ENCODE results near the gene ACYP1.

Gene ACYP1

GRCh38 chr14:75060420-75060819, 3.4 kb downstream of the ACYP1 start:
- TF ChIP-seq CTCF (IDR thresholded peaks at IDR 0.05; ENCODE audit: low read depth, low read length, missing control alignments) = no peak
- H3K4me3 ChIP-seq (ENCODE audit: low read depth, low read length) = no peak overlapping the region
- DNase-seq (ENCODE audit: low read depth) = no peak

GRCh38 chr14:75059642-75060041, 4.2 kb downstream of the ACYP1 start:
- no peak for DNase-seq (ENCODE audit: low read depth)
- no peak for TF ChIP-seq CTCF (IDR thresholded peaks at IDR 0.05; ENCODE audit: low read depth, low read length, missing control alignments)
- H3K4me3 ChIP-seq (ENCODE audit: low read depth, low read length) = no peak overlapping the region

GRCh38 chr14:75054421-75054820, 9.4 kb downstream of the ACYP1 start:
- DNase-seq (ENCODE audit: low read depth) = no peak
- H3K4me3 ChIP-seq (ENCODE audit: low read depth, low read length) = no peak overlapping the region
- no peak for TF ChIP-seq CTCF (IDR thresholded peaks at IDR 0.05; ENCODE audit: low read depth, low read length, missing control alignments)

GRCh38 chr14:75053396-75054291, 10.2 kb downstream of the ACYP1 start:
- TF ChIP-seq CTCF (IDR thresholded peaks at IDR 0.05; ENCODE audit: low read depth, low read length, missing control alignments) = no peak
- DNase-seq (ENCODE audit: low read depth) = no peak
- H3K4me3 ChIP-seq (ENCODE audit: low read depth, low read length) = no peak overlapping the region

GRCh38 chr14:75051556-75051899, 12.3 kb downstream of the ACYP1 start:
- DNase-seq (ENCODE audit: low read depth) = no peak
- peak overlapping the region; percentile 67 for H3K4me3 ChIP-seq (ENCODE audit: low read depth, low read length)
- TF ChIP-seq CTCF (IDR thresholded peaks at IDR 0.05; ENCODE audit: low read depth, low read length, missing control alignments) = no peak

GRCh38 chr14:75050852-75051555, 12.8 kb downstream of the ACYP1 start, which contains the start of gene MLH3:
Gene MLH3 (minus strand): TSS chr14:75051467. CDS start chr14:75049655, 1,812 bp downstream.
- DNase-seq (ENCODE audit: low read depth) = peak; percentile 53
- H3K4me3 ChIP-seq (ENCODE audit: low read depth, low read length) = peak within 1 kb of the TSS; percentile 67

More at GRCh38 chr14:75050852-75051555, 12.8 kb downstream of the ACYP1 start, which contains the start of gene MLH3:
- no peak for TF ChIP-seq CTCF (IDR thresholded peaks at IDR 0.05; ENCODE audit: low read depth, low read length, missing control alignments)

Data from GM12864 (cell line).